Neural progenitor cell (in vitro differentiated cells): ENCODE data around the gene MKI67. TPM values are rescaled to one million over a fixed set of nuclear protein-coding genes. Genes with fewer than 3 reads are reported as not detected.

Experiments used
- DNase-seq: peaks from one replicate; pipeline ENCODE4 v3.0.0-alpha.2; 2016; ENCODE audit warnings: low spot score
- H2AFZ ChIP-seq: fragments of 200-600 bp; sonication (generic); replicated peaks from 2 replicates; pipeline ENCODE4 v1.6.1; 2016; ENCODE audit warnings: antibody characterized with exemption
- H3F3A ChIP-seq: fragments of 200-600 bp; sonication (generic); 2 replicates; pipeline ENCODE4 v1.6.1; 2016; ENCODE audit warnings: antibody characterized with exemption, low read depth
- H3K27ac ChIP-seq: fragments of 200-600 bp; sonication (generic); 2 replicates; pipeline ENCODE4 v1.5.1; 2016; ENCODE audit warnings: mild to moderate bottlenecking
- H3K27me3 ChIP-seq: fragments of 200-600 bp; sonication (generic); 2 replicates; pipeline ENCODE4 v1.6.1; 2016; ENCODE audit warnings: mild to moderate bottlenecking, moderate library complexity
- H3K36me3 ChIP-seq: fragments of 200-600 bp; sonication (generic); 2 replicates; pipeline ENCODE4 v1.5.1; 2016
- H3K4me1 ChIP-seq: fragments of 200-600 bp; sonication (generic); 2 replicates; pipeline ENCODE4 v1.6.1; 2016; ENCODE audit warnings: mixed run types
- H3K4me2 ChIP-seq: fragments of 200-600 bp; sonication (generic); 2 replicates; pipeline ENCODE4 v1.6.1; 2016
- H3K4me3 ChIP-seq: fragments of 200-600 bp; sonication (generic); 2 replicates; pipeline ENCODE4 v1.5.1; 2016
- H3K79me2 ChIP-seq: fragments of 200-600 bp; sonication (generic); 2 replicates; pipeline ENCODE4 v1.6.1; 2016; ENCODE audit warnings: low read depth
- H3K9ac ChIP-seq: fragments of 200-600 bp; sonication (generic); 2 replicates; pipeline ENCODE4 v1.6.1; 2016
- H3K9me3 ChIP-seq: fragments of 200-600 bp; sonication (generic); 2 replicates; pipeline ENCODE4 v1.5.1; 2016; ENCODE audit warnings: low read depth
- H4K20me1 ChIP-seq: fragments of 200-600 bp; sonication (generic); 2 replicates; pipeline ENCODE4 v1.6.1; 2016; ENCODE audit warnings: low read depth
- H3K27ac Mint-ChIP-seq: 3 replicates; pipeline ENCODE4 v1.8.0; 2021; ENCODE audit warnings: mixed read lengths
- H3K27me3 Mint-ChIP-seq: 2 replicates; pipeline ENCODE4 v1.8.0; 2022; ENCODE audit warnings: low read depth, mild to moderate bottlenecking, inconsistent platforms, moderate library complexity, mixed read lengths; ENCODE audit not compliant: insufficient read depth
- H3K36me3 Mint-ChIP-seq: 3 replicates; pipeline ENCODE4 v1.8.0; 2021; ENCODE audit warnings: mixed read lengths
- H3K4me1 Mint-ChIP-seq: 3 replicates; pipeline ENCODE4 v1.8.0; 2021; ENCODE audit warnings: mixed read lengths
- H3K4me3 Mint-ChIP-seq: 3 replicates; pipeline ENCODE4 v1.8.0; 2021; ENCODE audit warnings: mild to moderate bottlenecking, moderate library complexity, mixed read lengths
- H3K9me3 Mint-ChIP-seq: 3 replicates; pipeline ENCODE4 v1.8.0; 2020; ENCODE audit warnings: mixed read lengths
- EZH2 ChIP-seq: fragments of 200-600 bp; sonication (generic); IDR thresholded peaks from 2 replicates; pipeline ENCODE4 v1.6.1; 2017; ENCODE audit warnings: antibody characterized with exemption, mild to moderate bottlenecking, moderate library complexity
- EZH2phosphoT487 ChIP-seq: fragments of 200-600 bp; sonication (generic); IDR thresholded peaks from 2 replicates; pipeline ENCODE4 v1.6.1; 2017; ENCODE audit warnings: antibody characterized with exemption
- total RNA-seq: library from RNA; depleted of rRNA; stranded (reverse); fragments of >200 nt; gene quantifications from 2 replicates; pipeline ENCODE4 v1.2.3, GENCODE V29; 2015; ENCODE audit warnings: low replicate concordance
- TF ChIP-seq, protein P1 (sequence below): fragments of 200-600 bp; sonication (generic); IDR thresholded peaks from 2 replicates; pipeline ENCODE4 v1.5.1; 2017; ENCODE audit warnings: antibody characterized with exemption, mild to moderate bottlenecking

The MKI67 gene
- total RNA-seq, 1 donor from 2014 or later = 65.8 TPM

DNA sequence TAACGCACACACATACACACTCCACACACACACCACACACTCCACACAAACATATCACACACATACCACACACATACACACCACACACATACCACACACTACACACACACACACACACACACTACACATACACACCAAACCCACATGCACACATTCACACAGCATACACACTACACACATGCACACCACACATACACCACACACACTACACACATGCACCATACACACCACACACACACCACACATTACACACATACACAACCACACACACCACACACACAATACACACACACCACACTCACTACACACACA, 66.3 kb downstream of the MKI67 start:
- H3K27me3 Mint-ChIP-seq = peaks cover 2% of the 10 kb centered on the region
- peak overlapping the region; percentile 27 for H3K4me3 Mint-ChIP-seq
- Histone ChIP-seq H3K9me3 (no peaks in the 10 kb centered on the region), H3K4me3 (no peak overlapping the region), H3F3A (no peaks in the 10 kb centered on the region), H3K27me3 (no peaks in the 10 kb centered on the region), H3K4me1 (peaks cover 18% of the 10 kb centered on the region), H4K20me1 (no peaks in the 10 kb centered on the region), H3K27ac (no peak overlapping the region), H3K9ac (no peak overlapping the region), H2AFZ (no peak overlapping the region), H3K36me3 (no peaks in the 10 kb centered on the region), H3K79me2 (no peaks in the 10 kb centered on the region), H3K4me2 (no peak overlapping the region)
- TF ChIP-seq, protein P1, sequence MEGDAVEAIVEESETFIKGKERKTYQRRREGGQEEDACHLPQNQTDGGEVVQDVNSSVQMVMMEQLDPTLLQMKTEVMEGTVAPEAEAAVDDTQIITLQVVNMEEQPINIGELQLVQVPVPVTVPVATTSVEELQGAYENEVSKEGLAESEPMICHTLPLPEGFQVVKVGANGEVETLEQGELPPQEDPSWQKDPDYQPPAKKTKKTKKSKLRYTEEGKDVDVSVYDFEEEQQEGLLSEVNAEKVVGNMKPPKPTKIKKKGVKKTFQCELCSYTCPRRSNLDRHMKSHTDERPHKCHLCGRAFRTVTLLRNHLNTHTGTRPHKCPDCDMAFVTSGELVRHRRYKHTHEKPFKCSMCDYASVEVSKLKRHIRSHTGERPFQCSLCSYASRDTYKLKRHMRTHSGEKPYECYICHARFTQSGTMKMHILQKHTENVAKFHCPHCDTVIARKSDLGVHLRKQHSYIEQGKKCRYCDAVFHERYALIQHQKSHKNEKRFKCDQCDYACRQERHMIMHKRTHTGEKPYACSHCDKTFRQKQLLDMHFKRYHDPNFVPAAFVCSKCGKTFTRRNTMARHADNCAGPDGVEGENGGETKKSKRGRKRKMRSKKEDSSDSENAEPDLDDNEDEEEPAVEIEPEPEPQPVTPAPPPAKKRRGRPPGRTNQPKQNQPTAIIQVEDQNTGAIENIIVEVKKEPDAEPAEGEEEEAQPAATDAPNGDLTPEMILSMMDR = no peak
- TF ChIP-seq EZH2phosphoT487 (no peak), EZH2 (no peak)
- no peaks in the 10 kb centered on the region for H3K9me3 Mint-ChIP-seq
- peaks cover 25% of the 10 kb centered on the region for H3K4me1 Mint-ChIP-seq
- H3K27ac Mint-ChIP-seq = peak overlapping the region; percentile 3
- no peak for DNase-seq
- no peaks in the 10 kb centered on the region for H3K36me3 Mint-ChIP-seq

DNA sequence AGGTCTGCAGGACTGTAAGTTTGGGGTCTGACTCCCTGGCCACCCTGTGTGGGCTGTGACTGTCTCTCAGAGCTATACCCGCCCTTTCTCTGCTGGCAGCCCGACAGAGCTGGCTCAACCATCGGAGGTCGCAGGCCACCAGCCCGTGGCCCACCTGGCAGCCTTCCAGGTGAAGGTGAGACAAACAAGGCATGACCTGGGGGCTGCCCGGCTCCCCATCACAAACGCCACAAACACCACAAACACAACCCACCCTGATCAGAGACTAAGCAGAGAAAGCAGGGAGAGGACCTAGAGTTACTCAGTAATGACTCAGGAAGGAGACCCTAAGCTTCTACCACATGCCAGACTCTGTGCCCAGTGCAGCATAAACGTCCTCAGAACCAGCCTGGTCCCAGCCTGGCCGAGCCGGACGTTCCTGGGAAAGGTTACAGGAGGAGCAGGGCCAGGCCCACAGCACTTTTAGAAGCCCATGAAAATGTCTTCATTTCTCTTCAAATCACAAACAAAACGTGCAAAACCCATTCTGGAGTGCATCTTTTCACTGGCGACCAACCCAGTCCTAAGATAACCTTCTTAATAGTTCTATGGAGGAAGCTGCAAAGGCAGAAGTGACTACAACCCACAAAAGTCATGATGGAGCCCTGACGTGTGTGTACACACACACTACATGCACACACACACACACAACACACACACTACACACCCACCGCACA, 66.8 kb downstream of the MKI67 start:
- Histone ChIP-seq H3F3A (no peaks in the 10 kb centered on the region), H3K9ac (no peak overlapping the region), H3K79me2 (no peaks in the 10 kb centered on the region)

DNA sequence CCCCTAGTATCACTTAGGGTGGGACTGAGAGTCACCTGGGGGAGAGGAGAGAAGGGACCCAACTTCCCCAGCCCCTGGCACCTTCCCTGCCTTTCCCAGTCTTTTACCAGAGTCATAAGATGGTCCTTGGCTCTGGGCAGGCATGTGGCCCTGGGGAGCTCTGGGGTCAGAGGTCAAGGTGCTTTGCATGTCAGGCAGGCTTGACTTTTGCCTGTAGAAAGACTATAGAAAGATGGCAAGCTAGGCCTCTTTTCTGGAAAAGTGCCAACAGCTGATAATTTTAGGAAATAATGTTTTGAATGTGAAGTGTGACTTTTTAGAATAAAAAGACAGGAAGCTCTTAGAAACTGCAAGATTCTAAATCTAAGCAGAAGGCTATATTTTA, 67.5 kb downstream of the MKI67 start:
- Histone ChIP-seq H3K36me3 (no peaks in the 10 kb centered on the region), H3K27ac (no peak overlapping the region), H3K27me3 (no peaks in the 10 kb centered on the region), H2AFZ (no peak overlapping the region), H4K20me1 (no peaks in the 10 kb centered on the region), H3K9ac (no peak overlapping the region), H3K79me2 (no peaks in the 10 kb centered on the region), H3F3A (no peaks in the 10 kb centered on the region), H3K4me3 (no peak overlapping the region), H3K4me1 (peaks cover 16% of the 10 kb centered on the region), H3K4me2 (no peak overlapping the region), H3K9me3 (no peaks in the 10 kb centered on the region)
- Mint-ChIP-seq H3K4me1 (peaks cover 19% of the 10 kb centered on the region), H3K9me3 (no peaks in the 10 kb centered on the region), H3K27ac (no peak overlapping the region), H3K36me3 (no peaks in the 10 kb centered on the region), H3K27me3 (peaks cover 2% of the 10 kb centered on the region), H3K4me3 (no peak overlapping the region)
- DNase-seq = no peak
- TF ChIP-seq EZH2phosphoT487 = no peak
- TF ChIP-seq, protein P1 = no peak
- no peak for TF ChIP-seq EZH2

More for the DNA sequence above, 66.8 kb downstream of the MKI67 start:
- Histone ChIP-seq H2AFZ (no peak overlapping the region), H3K9me3 (no peaks in the 10 kb centered on the region), H3K27ac (no peak overlapping the region), H4K20me1 (no peaks in the 10 kb centered on the region), H3K4me1 (peaks cover 18% of the 10 kb centered on the region), H3K27me3 (no peaks in the 10 kb centered on the region), H3K36me3 (no peaks in the 10 kb centered on the region), H3K4me2 (no peak overlapping the region), H3K4me3 (no peak overlapping the region)
- Mint-ChIP-seq H3K27ac (peak overlapping the region; percentile 3), H3K9me3 (no peaks in the 10 kb centered on the region), H3K36me3 (no peaks in the 10 kb centered on the region), H3K4me1 (peaks cover 22% of the 10 kb centered on the region), H3K27me3 (peaks cover 2% of the 10 kb centered on the region), H3K4me3 (no peak overlapping the region)
- DNase-seq = no peak
- TF ChIP-seq EZH2phosphoT487 = no peak
- no peak for TF ChIP-seq EZH2
- TF ChIP-seq, protein P1 = no peak
